Vagina (tissue), 2 donors: ENCODE data around the gene TANGO6. TPM values are rescaled to one million over a fixed set of nuclear protein-coding genes. Genes with fewer than 3 reads are reported as not detected.

Experiments used
- DNase-seq, 2 donors: peaks; one replicate each; pipeline ENCODE4 v3.0.0-alpha.2; 2017; ENCODE audit errors: extremely low spot score in 2 of 2
- H3K27ac ChIP-seq: fragments of 200-600 bp; sonication (generic); one replicate; pipeline ENCODE4 v1.5.1; 2019
- H3K27me3 ChIP-seq: fragments of 200-600 bp; sonication (generic); one replicate; pipeline ENCODE4 v1.5.1; 2019
- H3K36me3 ChIP-seq, 2 donors: fragments of 200-600 bp; sonication (generic); one replicate each; pipeline ENCODE4 v1.5.1; 2017 to 2019
- H3K4me1 ChIP-seq: fragments of 200-600 bp; sonication (generic); one replicate; pipeline ENCODE4 v1.5.1; 2019
- H3K4me3 ChIP-seq, 2 donors: fragments of 200-600 bp; sonication (generic); 1 replicate in 1 of 2; 2 replicates in 1 of 2; pipeline ENCODE4 v1.5.1; 2016 to 2019
- H3K9me3 ChIP-seq: fragments of 200-600 bp; sonication (generic); one replicate; pipeline ENCODE4 v1.5.1; 2019
- POLR2A ChIP-seq, 2 donors: fragments of 450-650 bp; IDR thresholded peaks; one replicate each; pipeline ENCODE4 v1.6.1; 2017; ENCODE audit warnings: antibody characterized with exemption in 2 of 2, mild to moderate bottlenecking in 2 of 2, moderate library complexity in 2 of 2
- POLR2AphosphoS5 ChIP-seq, 2 donors: sonication (generic); formaldehyde crosslinking; IDR thresholded peaks; one replicate each; pipeline ENCODE4 v1.9.0; 2017; ENCODE audit warnings: antibody characterized with exemption in 2 of 2, mild to moderate bottlenecking in 2 of 2, low read depth in 1 of 2; ENCODE audit not compliant: insufficient read depth in 1 of 2
- intact Hi-C: fragments of 100-400 bp; cut with DNase I; formaldehyde crosslinking; loops from one replicate; pipeline ENCODE4 v1.15.1; 2023
- total RNA-seq: library from RNA; depleted of rRNA; stranded (reverse); fragments of >200 nt; gene quantifications from one replicate; pipeline ENCODE4 v1.2.3, GENCODE V29; 2016
- TF ChIP-seq, protein P1 (sequence below), 3 experiments: fragments of 450-650 bp in 2 of 3; fragments of 200-600 bp in 1 of 3; sonication (generic) in 1 of 3; IDR thresholded peaks; one replicate each; pipeline ENCODE4 v1.5.1; 2017 to 2019; ENCODE audit warnings: antibody characterized with exemption in 3 of 3, mild to moderate bottlenecking in 2 of 3, moderate library complexity in 2 of 3

Gene TANGO6
- total RNA-seq, 1 donor from 2014 or later: 21.9 TPM

DNA sequence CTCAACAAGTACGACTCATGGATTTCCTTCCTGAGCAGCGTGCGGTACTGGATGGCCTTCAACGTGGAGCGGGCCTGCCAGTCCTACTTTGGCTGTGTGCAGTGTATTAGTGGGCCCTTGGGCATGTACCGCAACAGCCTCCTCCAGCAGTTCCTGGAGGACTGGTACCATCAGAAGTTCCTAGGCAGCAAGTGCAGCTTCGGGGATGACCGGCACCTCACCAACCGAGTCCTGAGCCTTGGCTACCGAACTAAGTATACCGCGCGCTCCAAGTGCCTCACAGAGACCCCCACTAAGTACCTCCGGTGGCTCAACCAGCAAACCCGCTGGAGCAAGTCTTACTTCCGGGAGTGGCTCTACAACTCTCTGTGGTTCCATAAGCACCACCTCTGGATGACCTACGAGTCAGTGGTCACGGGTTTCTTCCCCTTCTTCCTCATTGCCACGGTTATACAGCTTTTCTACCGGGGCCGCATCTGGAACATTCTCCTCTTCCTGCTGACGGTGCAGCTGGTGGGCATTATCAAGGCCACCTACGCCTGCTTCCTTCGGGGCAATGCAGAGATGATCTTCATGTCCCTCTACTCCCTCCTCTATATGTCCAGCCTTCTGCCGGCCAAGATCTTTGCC is 271.1 kb downstream of the TANGO6 start:
- intact Hi-C loops: no loop called here

DNA sequence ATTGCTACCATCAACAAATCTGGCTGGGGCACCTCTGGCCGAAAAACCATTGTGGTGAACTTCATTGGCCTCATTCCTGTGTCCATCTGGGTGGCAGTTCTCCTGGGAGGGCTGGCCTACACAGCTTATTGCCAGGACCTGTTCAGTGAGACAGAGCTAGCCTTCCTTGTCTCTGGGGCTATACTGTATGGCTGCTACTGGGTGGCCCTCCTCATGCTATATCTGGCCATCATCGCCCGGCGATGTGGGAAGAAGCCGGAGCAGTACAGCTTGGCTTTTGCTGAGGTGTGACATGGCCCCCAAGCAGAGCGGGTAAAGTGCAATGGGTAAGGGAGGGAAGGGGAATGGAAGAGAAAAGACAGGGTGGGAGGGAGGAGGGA is 271.6 kb downstream of the TANGO6 start:
- no peaks in the 10 kb centered on the region for H3K9me3 ChIP-seq
- DNase-seq: no peak
- H3K27me3 ChIP-seq: no peaks in the 10 kb centered on the region
- H3K4me3 ChIP-seq: no peak overlapping the region
- peaks cover 27% of the 10 kb centered on the region for H3K4me1 ChIP-seq
- H3K36me3 ChIP-seq: peaks cover 0 to 36% of the 10 kb centered on the region in 2 donors
- intact Hi-C loops: no loop called here
- TF ChIP-seq POLR2A (IDR thresholded peaks at IDR 0.05) (no peak), POLR2AphosphoS5 (IDR thresholded peaks at IDR 0.05; ENCODE audit: insufficient read depth in 1 of 2, low read depth in 1 of 2) (no peak)
- TF ChIP-seq, protein P1, sequence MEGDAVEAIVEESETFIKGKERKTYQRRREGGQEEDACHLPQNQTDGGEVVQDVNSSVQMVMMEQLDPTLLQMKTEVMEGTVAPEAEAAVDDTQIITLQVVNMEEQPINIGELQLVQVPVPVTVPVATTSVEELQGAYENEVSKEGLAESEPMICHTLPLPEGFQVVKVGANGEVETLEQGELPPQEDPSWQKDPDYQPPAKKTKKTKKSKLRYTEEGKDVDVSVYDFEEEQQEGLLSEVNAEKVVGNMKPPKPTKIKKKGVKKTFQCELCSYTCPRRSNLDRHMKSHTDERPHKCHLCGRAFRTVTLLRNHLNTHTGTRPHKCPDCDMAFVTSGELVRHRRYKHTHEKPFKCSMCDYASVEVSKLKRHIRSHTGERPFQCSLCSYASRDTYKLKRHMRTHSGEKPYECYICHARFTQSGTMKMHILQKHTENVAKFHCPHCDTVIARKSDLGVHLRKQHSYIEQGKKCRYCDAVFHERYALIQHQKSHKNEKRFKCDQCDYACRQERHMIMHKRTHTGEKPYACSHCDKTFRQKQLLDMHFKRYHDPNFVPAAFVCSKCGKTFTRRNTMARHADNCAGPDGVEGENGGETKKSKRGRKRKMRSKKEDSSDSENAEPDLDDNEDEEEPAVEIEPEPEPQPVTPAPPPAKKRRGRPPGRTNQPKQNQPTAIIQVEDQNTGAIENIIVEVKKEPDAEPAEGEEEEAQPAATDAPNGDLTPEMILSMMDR (IDR thresholded peaks at IDR 0.05): no peak
- H3K27ac ChIP-seq: no peak overlapping the region

More for the DNA sequence above, 271.1 kb downstream of the TANGO6 start:
- peaks cover 0 to 35% of the 10 kb centered on the region in 2 donors for H3K36me3 ChIP-seq
- no peak overlapping the region for H3K27ac ChIP-seq
- TF ChIP-seq POLR2AphosphoS5 (IDR thresholded peaks at IDR 0.05; ENCODE audit: insufficient read depth in 1 of 2, low read depth in 1 of 2) (no peak), POLR2A (IDR thresholded peaks at IDR 0.05) (no peak)
- TF ChIP-seq, protein P1 (IDR thresholded peaks at IDR 0.05): no peak
- H3K4me1 ChIP-seq: peaks cover 27% of the 10 kb centered on the region
- H3K27me3 ChIP-seq: no peaks in the 10 kb centered on the region
- H3K4me3 ChIP-seq: no peak overlapping the region
- no peaks in the 10 kb centered on the region for H3K9me3 ChIP-seq
- DNase-seq: no peak

DNA sequence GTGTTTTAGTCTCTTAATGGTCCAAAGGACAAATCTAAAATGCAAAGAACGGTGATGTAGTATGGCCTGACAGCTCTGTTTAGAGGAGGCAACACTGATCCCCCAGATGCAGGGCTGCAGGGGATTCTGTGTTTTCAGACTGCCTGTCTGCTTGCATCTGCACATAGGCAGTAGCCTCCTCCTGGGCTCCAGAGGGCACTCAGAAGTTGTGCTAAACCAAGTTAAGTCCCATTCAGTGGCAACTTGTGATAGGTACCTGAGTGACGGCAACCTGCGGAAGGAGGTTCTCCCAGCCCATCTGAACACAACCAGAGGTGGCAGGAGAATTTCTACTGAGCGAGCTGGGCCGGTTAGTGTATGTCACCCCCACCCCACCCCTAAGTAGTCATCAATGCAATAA is 272.0 kb downstream of the TANGO6 start:
- Histone ChIP-seq H3K27ac (no peak overlapping the region), H3K4me3 (no peak overlapping the region), H3K36me3 (peaks cover 0 to 40% of the 10 kb centered on the region in 2 donors), H3K9me3 (no peaks in the 10 kb centered on the region), H3K27me3 (no peaks in the 10 kb centered on the region), H3K4me1 (peaks cover 27% of the 10 kb centered on the region)
- TF ChIP-seq POLR2A (IDR thresholded peaks at IDR 0.05): no peak
- no peak for TF ChIP-seq POLR2AphosphoS5 (IDR thresholded peaks at IDR 0.05; ENCODE audit: insufficient read depth in 1 of 2, low read depth in 1 of 2)
- TF ChIP-seq, protein P1 (IDR thresholded peaks at IDR 0.05): no peak
- intact Hi-C loops: no loop called here
- no peak for DNase-seq

DNA sequence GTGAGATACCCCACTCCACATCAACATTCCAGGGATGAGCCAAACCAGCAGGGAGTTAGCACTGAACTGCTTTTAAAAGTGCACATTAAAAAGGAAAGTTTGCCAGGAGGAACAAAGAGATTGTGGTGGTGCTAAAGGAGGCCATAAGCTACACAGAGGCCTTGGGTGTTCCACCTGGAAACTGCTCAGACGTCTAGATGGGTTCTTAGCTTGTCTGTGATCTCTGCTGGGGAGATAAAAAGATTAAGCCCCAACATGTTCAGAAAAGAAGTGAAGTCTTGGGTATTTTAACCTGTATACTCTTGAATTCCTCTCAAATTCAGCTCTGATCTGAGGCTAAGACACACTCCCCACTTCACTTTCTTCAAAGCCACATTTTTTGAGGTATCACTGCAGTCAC is 272.5 kb downstream of the TANGO6 start:
- TF ChIP-seq POLR2AphosphoS5 (IDR thresholded peaks at IDR 0.05; ENCODE audit: insufficient read depth in 1 of 2, low read depth in 1 of 2): no peak
- TF ChIP-seq, protein P1 (IDR thresholded peaks at IDR 0.05): no peak
- no peak for TF ChIP-seq POLR2A (IDR thresholded peaks at IDR 0.05)
- Histone ChIP-seq H3K36me3 (peaks cover 0 to 44% of the 10 kb centered on the region in 2 donors), H3K27ac (no peak overlapping the region), H3K4me1 (peaks cover 27% of the 10 kb centered on the region), H3K4me3 (no peak overlapping the region), H3K9me3 (no peaks in the 10 kb centered on the region), H3K27me3 (no peaks in the 10 kb centered on the region)
- DNase-seq: no peak
- intact Hi-C loops: no loop called here

DNA sequence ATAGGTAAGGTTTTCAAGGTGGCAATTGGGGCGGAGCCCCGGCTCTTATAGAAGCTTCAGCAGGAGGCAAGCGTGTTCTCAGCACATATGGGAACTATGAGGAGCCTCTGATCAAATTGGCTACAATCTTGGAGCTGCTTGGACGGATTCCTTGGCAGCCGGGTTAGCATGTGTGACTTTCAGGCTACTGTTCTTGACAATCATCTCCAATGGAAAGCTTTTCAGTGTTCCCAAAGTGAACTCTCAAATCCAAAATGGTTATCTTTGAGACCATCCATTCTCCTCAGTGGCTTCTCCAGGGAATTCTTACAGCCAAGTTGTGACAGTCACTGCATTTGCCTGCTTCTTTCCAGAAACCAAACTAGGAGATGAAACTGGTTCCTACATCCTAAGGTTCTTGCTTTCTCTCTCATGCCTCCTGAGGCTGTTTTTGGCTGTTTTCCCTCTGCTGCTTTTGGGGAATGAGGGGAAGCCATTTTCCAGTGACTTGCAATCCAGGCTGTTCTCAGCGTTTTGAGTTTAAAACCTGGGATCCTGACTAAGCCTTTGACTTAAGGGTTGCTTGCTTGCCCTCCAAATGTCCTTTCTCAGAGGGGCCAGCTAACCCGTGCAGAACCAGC is 273.0 kb downstream of the TANGO6 start:
- peaks cover 0 to 50% of the 10 kb centered on the region in 2 donors for H3K36me3 ChIP-seq
- peaks cover 27% of the 10 kb centered on the region for H3K4me1 ChIP-seq
- no peak for DNase-seq
- TF ChIP-seq, protein P1 (IDR thresholded peaks at IDR 0.05): no peak
- no peak for TF ChIP-seq POLR2AphosphoS5 (IDR thresholded peaks at IDR 0.05; ENCODE audit: insufficient read depth in 1 of 2, low read depth in 1 of 2)
- TF ChIP-seq POLR2A (IDR thresholded peaks at IDR 0.05): no peak
- intact Hi-C loops: no loop called here
- H3K27ac ChIP-seq: no peak overlapping the region
- no peak overlapping the region for H3K4me3 ChIP-seq
- no peaks in the 10 kb centered on the region for H3K27me3 ChIP-seq
- no peaks in the 10 kb centered on the region for H3K9me3 ChIP-seq
